ENCODE measurements around the gene CARS1. TPM values are rescaled to one million over a fixed set of nuclear protein-coding genes. Genes with fewer than 3 reads are reported as not detected.

CARS1 gene
- total and polyA plus RNA-seq, 2 donors (not counting 1 experiment from before 2014, with no cell fraction given) = 31.3 to 49.5 TPM

- Histone ChIP-seq H4K20me1 (ENCODE audit: control insufficient read depth, insufficient read depth, low read length, poor library complexity, severe bottlenecking) (no peaks in the 10 kb centered on the region), H3K27me3 (replicated peaks in 1 of 4; ENCODE audit: control extremely low read depth in 1 of 4, control insufficient read depth in 3 of 4, insufficient read depth in 4 of 4, low read length in 3 of 4) (no peaks in the 10 kb centered on the region), H3K9ac (ENCODE audit: low read length) (no peak overlapping the region), H3K36me3 (replicated peaks in 1 of 2; ENCODE audit: control extremely low read depth in 1 of 2, control insufficient read depth in 1 of 2, extremely low read depth in 1 of 2, insufficient read depth in 2 of 2, low read length in 1 of 2) (peaks cover 0 to 48% of the 10 kb centered on the region in 2 experiments), H3K79me2 (ENCODE audit: control insufficient read depth, insufficient read depth, low read length) (no peaks in the 10 kb centered on the region), H3K4me1 (ENCODE audit: control insufficient read depth in 2 of 2, insufficient read depth in 2 of 2, low read length in 2 of 2) (peaks cover 0 to 7% of the 10 kb centered on the region in 2 donors), H3K4me2 (replicated peaks; ENCODE audit: low read depth, low read length, poor library complexity, severe bottlenecking) (no peak overlapping the region), H2AFZ (ENCODE audit: insufficient read depth, low read depth, low read length, poor library complexity, severe bottlenecking) (no peak overlapping the region), H3K27ac (ENCODE audit: low read length in 2 of 2) (no peak overlapping the region), H3K4me3 (ENCODE audit: control extremely low read depth in 1 of 5, extremely low read depth in 1 of 5, insufficient read depth in 1 of 5, low read depth in 2 of 5, low read length in 4 of 5) (no peak overlapping the region), H3K9me3 (ENCODE audit: control extremely low read depth in 1 of 3, control insufficient read depth in 2 of 3, insufficient read depth in 1 of 3, low read length in 2 of 3) (no peaks in the 10 kb centered on the region)
- TF ChIP-seq EZH2 (IDR thresholded peaks at IDR 0.05; ENCODE audit: borderline replicate concordance, insufficient read depth, low read depth, low read length, poor library complexity, severe bottlenecking) (no peak), CTCF (IDR thresholded peaks at IDR 0.05) (no peak)
- ChIA-PET CTCF (no interaction called here), POLR2A (no interaction called here)
- no peaks in the 10 kb centered on the region for H3K4me1 Mint-ChIP-seq
- intact Hi-C loops (cut with micrococcal nuclease) = no loop called here
- ATAC-seq (ENCODE audit: low read depth) (no peak), DNase-seq (no peak)
- no peak overlapping the region for H3K4me3 Mint-ChIP-seq
- no peak overlapping the region for H3K27ac Mint-ChIP-seq
- no peaks in the 10 kb centered on the region for H3K27me3 Mint-ChIP-seq
- WGBS (ENCODE audit: insufficient coverage) = 91% methylated on average over 5 of the region's 5 CpGs
- H3K9me3 Mint-ChIP-seq (ENCODE audit: insufficient read depth) = no peaks in the 10 kb centered on the region
These were observed 47.7 kb downstream of the CARS1 start for GRCh38 chr11:3009481-3009880.

GRCh38 chr11:3008746-3009336 lies 48.4 kb downstream of the CARS1 start:
- H3K27me3 Mint-ChIP-seq = no peaks in the 10 kb centered on the region
- H3K4me3 Mint-ChIP-seq = no peak overlapping the region
- CTCF ChIA-PET = no interaction called here
- Histone ChIP-seq H3K4me2 (replicated peaks; ENCODE audit: low read depth, low read length, poor library complexity, severe bottlenecking) (no peak overlapping the region), H3K79me2 (ENCODE audit: control insufficient read depth, insufficient read depth, low read length) (no peaks in the 10 kb centered on the region), H2AFZ (ENCODE audit: insufficient read depth, low read depth, low read length, poor library complexity, severe bottlenecking) (no peak overlapping the region), H3K4me1 (ENCODE audit: control insufficient read depth in 2 of 2, insufficient read depth in 2 of 2, low read length in 2 of 2) (peaks cover 0 to under 1% of the 10 kb centered on the region in 2 donors), H4K20me1 (ENCODE audit: control insufficient read depth, insufficient read depth, low read length, poor library complexity, severe bottlenecking) (no peaks in the 10 kb centered on the region), H3K9ac (ENCODE audit: low read length) (no peak overlapping the region), H3K36me3 (replicated peaks in 1 of 2; ENCODE audit: control extremely low read depth in 1 of 2, control insufficient read depth in 1 of 2, extremely low read depth in 1 of 2, insufficient read depth in 2 of 2, low read length in 1 of 2) (peaks cover 0 to 47% of the 10 kb centered on the region in 2 experiments), H3K27me3 (replicated peaks in 1 of 4; ENCODE audit: control extremely low read depth in 1 of 4, control insufficient read depth in 3 of 4, insufficient read depth in 4 of 4, low read length in 3 of 4) (no peaks in the 10 kb centered on the region), H3K27ac (ENCODE audit: low read length in 2 of 2) (no peak overlapping the region), H3K4me3 (ENCODE audit: control extremely low read depth in 1 of 5, extremely low read depth in 1 of 5, insufficient read depth in 1 of 5, low read depth in 2 of 5, low read length in 4 of 5) (no peak overlapping the region), H3K9me3 (ENCODE audit: control extremely low read depth in 1 of 3, control insufficient read depth in 2 of 3, insufficient read depth in 1 of 3, low read length in 2 of 3) (no peaks in the 10 kb centered on the region)
- H3K27ac Mint-ChIP-seq = no peak overlapping the region
- DNase-seq = no peak
- TF ChIP-seq EZH2 (IDR thresholded peaks at IDR 0.05; ENCODE audit: borderline replicate concordance, insufficient read depth, low read depth, low read length, poor library complexity, severe bottlenecking) = no peak
- no peak for TF ChIP-seq CTCF (IDR thresholded peaks at IDR 0.05)
- H3K4me1 Mint-ChIP-seq = no peaks in the 10 kb centered on the region
- POLR2A ChIA-PET = no interaction called here
- intact Hi-C loops (cut with micrococcal nuclease) = no loop called here
- H3K9me3 Mint-ChIP-seq (ENCODE audit: insufficient read depth) = no peaks in the 10 kb centered on the region
- 99% methylated on average over 9 of the region's 9 CpGs for WGBS (ENCODE audit: insufficient coverage)
- no peak for ATAC-seq (ENCODE audit: low read depth)

All from B cell (primary cell).